Measurements from ENCODE around the gene IBA57.

- TF ChIP-seq POLR2A (IDR thresholded peaks at IDR 0.05): no peak
- no peak for TF ChIP-seq CTCF (IDR thresholded peaks at IDR 0.05)
- TF ChIP-seq POLR2AphosphoS5 (IDR thresholded peaks at IDR 0.05): no peak
Measured at GRCh38 chr1:228155596-228156514, 9.7 kb upstream of the IBA57 start.
